HCT116 (cell line): Measurements from ENCODE around the gene ZBTB12. TPM values are rescaled to one million over a fixed set of nuclear protein-coding genes. Genes with fewer than 3 reads are reported as not detected.

ENCODE experiments used
- ATAC-seq: fragments of 200-7000 bp; cut with Tn5 transposase; 2 replicates; pipeline ENCODE4 v1.9.1; 2020; ENCODE audit warnings: mild to moderate bottlenecking, moderate library complexity
- BruUV-seq: library from RNA; stranded (reverse); fragments of 400-500 nt; replicated peaks from 2 replicates; lab custom pipeline; 2021; lab: Mats Ljungman, UMichigan
- CTCF ChIA-PET: fragments of 300-600 bp; sonication (Branson Sonifier 250); formaldehyde crosslinking; loops from one replicate; lab custom pipeline; 2021; ENCODE audit warnings: antibody characterized with exemption; lab: Charles Lee
- POLR2A ChIA-PET: fragments of 300-600, 350-600 bp; sonication (Branson Sonifier 250); formaldehyde crosslinking; loops from one replicate; lab custom pipeline; 2021; ENCODE audit warnings: antibody characterized with exemption; lab: Charles Lee
- RAD21 ChIA-PET, 2 experiments: fragments of 300-600 bp; sonication (Branson Sonifier 250); formaldehyde crosslinking; loops; one replicate each; lab custom pipeline; 2023; ENCODE audit warnings: low total read pairs in 2 of 2; ENCODE audit not compliant: uncharacterized antibody in 2 of 2, unreplicated experiment in 2 of 2, low non-redundant PET in 1 of 2; lab: Charles Lee
- DNase-seq: peaks from one replicate; pipeline ENCODE4 v3.0.0-alpha.2; 2010; ENCODE audit warnings: low read depth, low spot score
- H2AFZ ChIP-seq: fragments of 200-600 bp; shearing (Covaris generic), sonication (generic); 2 replicates; pipeline ENCODE4 v1.6.1; 2017; ENCODE audit warnings: low read depth, mixed run types, mixed read lengths, antibody characterized with exemption, low read length; ENCODE audit not compliant: poor library complexity, severe bottlenecking
- H3K27ac ChIP-seq: 2 replicates; pipeline ENCODE4 v1.5.1; 2012; ENCODE audit warnings: low read depth, low read length
- H3K27me3 ChIP-seq: fragments of 200-600 bp; sonication (generic); 2 replicates; pipeline ENCODE4 v1.6.1; 2016; ENCODE audit warnings: mixed run types, low read length, mixed read lengths; ENCODE audit not compliant: insufficient read depth
- H3K36me3 ChIP-seq, 2 experiments: fragments of 200-500 bp in 1 of 2; fragments of 200-600 bp in 1 of 2; sonication (Bioruptor generic) in 1 of 2; sonication (generic) in 1 of 2; 2 replicates each; pipeline versions ENCODE4 v1.5.1 to v1.6.1; 2014 to 2016; ENCODE audit warnings: low read length in 2 of 2, inconsistent platforms in 1 of 2, mixed read lengths in 1 of 2, mixed run types in 1 of 2; ENCODE audit not compliant: insufficient read depth in 2 of 2, control insufficient read depth in 1 of 2
- H3K4me1 ChIP-seq, 2 experiments: fragments of 200-600 bp in 1 of 2; sonication (generic) in 1 of 2; 2 replicates each; pipeline versions ENCODE4 v1.5.1 to v1.6.1; 2012 to 2017; ENCODE audit warnings: low read length in 2 of 2, inconsistent platforms in 1 of 2, mild to moderate bottlenecking in 1 of 2, mixed read lengths in 1 of 2, mixed run types in 1 of 2, moderate library complexity in 1 of 2; ENCODE audit not compliant: insufficient read depth in 2 of 2, control insufficient read depth in 1 of 2
- H3K4me2 ChIP-seq: fragments of 200-600 bp; sonication (generic); 2 replicates; pipeline ENCODE4 v1.6.1; 2017; ENCODE audit warnings: mixed run types, low read length, mixed read lengths
- H3K4me3 ChIP-seq, 2 experiments: fragments of 200-600 bp in 1 of 2; sonication (generic) in 1 of 2; replicated peaks in 1 of 2; 2 replicates each; pipeline ENCODE4 v1.5.1; 2011 to 2016; ENCODE audit warnings: low read length in 2 of 2, control low read depth in 1 of 2, low read depth in 1 of 2, mild to moderate bottlenecking in 1 of 2, mixed read lengths in 1 of 2, mixed run types in 1 of 2
- H3K79me2 ChIP-seq: fragments of 200-600 bp; sonication (generic); 2 replicates; pipeline ENCODE4 v1.6.1; 2017; ENCODE audit warnings: mild to moderate bottlenecking, mixed run types, low read length, moderate library complexity, mixed read lengths; ENCODE audit not compliant: insufficient read depth
- H3K9ac ChIP-seq: fragments of 200-600 bp; sonication (generic); 2 replicates; pipeline ENCODE4 v1.6.1; 2016; ENCODE audit warnings: low read length, mixed read lengths
- H3K9me2 ChIP-seq: fragments of 200-600 bp; sonication (generic), shearing (Covaris generic); 2 replicates; pipeline ENCODE4 v1.6.1; 2017; ENCODE audit warnings: mixed run types, mild to moderate bottlenecking, moderate library complexity; ENCODE audit not compliant: insufficient read depth
- H3K9me3 ChIP-seq, 2 experiments: fragments of 200-500 bp in 1 of 2; fragments of 200-600 bp in 1 of 2; sonication (Bioruptor generic) in 1 of 2; sonication (generic) in 1 of 2; 2 replicates each; pipeline ENCODE4 v1.6.1; 2014 to 2017; ENCODE audit warnings: low read length in 2 of 2, mixed read lengths in 2 of 2, inconsistent platforms in 1 of 2, low read depth in 1 of 2, mild to moderate bottlenecking in 1 of 2, mixed run types in 1 of 2, moderate library complexity in 1 of 2; ENCODE audit not compliant: control insufficient read depth in 1 of 2, insufficient read depth in 1 of 2
- H4K20me1 ChIP-seq: fragments of 200-600 bp; sonication (generic), shearing (Covaris generic); 2 replicates; pipeline ENCODE4 v1.6.1; 2017; ENCODE audit warnings: mixed run types, mild to moderate bottlenecking, moderate library complexity; ENCODE audit not compliant: insufficient read depth
- CTCF ChIP-seq, 3 experiments: fragments of 200-600 bp in 1 of 3; sonication (generic) in 1 of 3; IDR thresholded peaks in 2 of 3; conservative IDR thresholded peaks in 1 of 3; 2 replicates each; pipeline ENCODE4 v1.5.1; 2012 to 2017; ENCODE audit warnings: low read depth in 2 of 3, low read length in 2 of 3, antibody characterized with exemption in 1 of 3, borderline replicate concordance in 1 of 3, control low read depth in 1 of 3, mild to moderate bottlenecking in 1 of 3, mixed read lengths in 1 of 3, mixed run types in 1 of 3, moderate library complexity in 1 of 3; ENCODE audit not compliant: insufficient read depth in 1 of 3
- ELF1 ChIP-seq: IDR thresholded peaks from 2 replicates; pipeline ENCODE4 v1.6.1; 2012; ENCODE audit warnings: low read depth, borderline replicate concordance
- JUND ChIP-seq: IDR thresholded peaks from 2 replicates; pipeline ENCODE4 v1.6.1; 2012
- MAX ChIP-seq: IDR thresholded peaks from 2 replicates; pipeline ENCODE4 v1.6.1; 2012
- POLR2AphosphoS5 ChIP-seq: IDR thresholded peaks from 2 replicates; pipeline ENCODE4 v1.6.1; 2011; ENCODE audit warnings: mild to moderate bottlenecking, low read depth, low read length, moderate library complexity
- RAD21 ChIP-seq: IDR thresholded peaks from 2 replicates; pipeline ENCODE4 v1.6.1; 2012; ENCODE audit warnings: low read depth, mild to moderate bottlenecking
- SIN3A ChIP-seq: IDR thresholded peaks from 2 replicates; pipeline ENCODE4 v1.6.1; 2012; ENCODE audit warnings: low read depth
- SP1 ChIP-seq: IDR thresholded peaks from 2 replicates; pipeline ENCODE4 v1.6.1; 2012; ENCODE audit warnings: low read depth
- SRF ChIP-seq: IDR thresholded peaks from 2 replicates; pipeline ENCODE4 v1.6.1; 2012; ENCODE audit warnings: low read depth
- TCF7L2 ChIP-seq: IDR thresholded peaks from 2 replicates; pipeline ENCODE4 v1.7.0; 2011; ENCODE audit warnings: borderline replicate concordance, inconsistent platforms; ENCODE audit not compliant: insufficient read depth, insufficient read length; ENCODE audit errors: extremely low read depth
- ZBTB33 ChIP-seq: IDR thresholded peaks from 2 replicates; pipeline ENCODE4 v1.6.1; 2011; ENCODE audit warnings: mild to moderate bottlenecking, low read length, moderate library complexity; ENCODE audit not compliant: insufficient replicate concordance; ENCODE audit errors: extremely low read depth
- ZFX ChIP-seq: fragments of 450-650 bp; IDR thresholded peaks from 2 replicates; pipeline ENCODE4 v1.6.1; 2017
- intact Hi-C: fragments of 100-400 bp; cut with micrococcal nuclease; formaldehyde crosslinking; loops from 2 replicates; pipeline ENCODE4 v1.10.0; 2022
- total RNA-seq: library from RNA; stranded (reverse); gene quantifications from one replicate; pipeline ENCODE4 v1.2.1, GENCODE V29; 2021; ENCODE audit not compliant: unreplicated experiment

The ZBTB12 gene
- total RNA-seq, 1 experiment from 2014 or later: 10.3 TPM

- Histone ChIP-seq H3K36me3 (peaks cover 1 to 4% of the 10 kb centered on the region in 2 experiments; a peak in 1 of 4 replicates), H2AFZ (no peak overlapping the region), H3K9ac (no peak overlapping the region), H3K4me1 (peaks cover 6% of the 10 kb centered on the region in 2 experiments; a peak in 3 of 4 replicates), H3K4me2 (no peak overlapping the region), H3K4me3 (no peak overlapping the region), H3K79me2 (no peaks in the 10 kb centered on the region), H3K9me3 (no peaks in the 10 kb centered on the region), H3K27me3 (no peaks in the 10 kb centered on the region), H3K9me2 (no peaks in the 10 kb centered on the region), H3K27ac (no peak overlapping the region), H4K20me1 (no peaks in the 10 kb centered on the region)
- no TSS peak for BruUV-seq
- TF ChIP-seq POLR2AphosphoS5: no peak
- TF ChIP-seq TCF7L2: no peak
- no peak for TF ChIP-seq SRF
- no peak for TF ChIP-seq ZFX
- no peak for TF ChIP-seq RAD21
- TF ChIP-seq CTCF (IDR thresholded peaks at IDR 0.05 in 2 of 3, conservative IDR thresholded peaks at IDR 0.05 in 1 of 3; ENCODE audit: borderline replicate concordance in 1 of 3, insufficient read depth in 1 of 3, low read depth in 2 of 3, low read length in 2 of 3): no peak
- no peak for TF ChIP-seq SIN3A
- no peak for TF ChIP-seq JUND
- TF ChIP-seq SP1: no peak
- no peak for TF ChIP-seq ZBTB33
- TF ChIP-seq ELF1: no peak
- no peak for TF ChIP-seq MAX
- no peak for DNase-seq
- no peak for ATAC-seq
- RAD21 ChIA-PET: no interaction called here
- POLR2A ChIA-PET: interaction anchor here (1.9 kb wide), 1 partner anchor 12 kb away, joined by 4 read pairs; the partner anchor contains the start of gene NEU1
- CTCF ChIA-PET: no interaction called here
- intact Hi-C loops: no loop called here
These were observed 26.9 kb downstream of the ZBTB12 start for GRCh38 chr6:31874836-31875572.
